Neural progenitor cell (in vitro differentiated cells): ENCODE measurements around the gene CSNK2A1.

Experiments used
- CTCF ChIP-seq: fragments of 200-600 bp; sonication (generic); IDR thresholded peaks from 2 replicates; pipeline ENCODE4 v1.5.1; 2017; ENCODE audit warnings: antibody characterized with exemption, mild to moderate bottlenecking
- EZH2 ChIP-seq: fragments of 200-600 bp; sonication (generic); IDR thresholded peaks from 2 replicates; pipeline ENCODE4 v1.6.1; 2017; ENCODE audit warnings: antibody characterized with exemption, mild to moderate bottlenecking, moderate library complexity
- EZH2phosphoT487 ChIP-seq: fragments of 200-600 bp; sonication (generic); IDR thresholded peaks from 2 replicates; pipeline ENCODE4 v1.6.1; 2017; ENCODE audit warnings: antibody characterized with exemption

- no peak for TF ChIP-seq CTCF
- TF ChIP-seq EZH2, result no peak
- no peak for TF ChIP-seq EZH2phosphoT487
These were observed 48.4 kb upstream of the CSNK2A1 start for GRCh38 chr20:591941-592340.
